Measurements from ENCODE around the gene EHBP1L1.
"Not testable (repeated sequence)": the region's sequence is repeated elsewhere in the genome, so short reads cannot be mapped to it uniquely, and the experiment has no call there.

Gene EHBP1L1

GRCh38 chr11:65637032-65637557 is 61.2 kb downstream of the EHBP1L1 start:
- DNase-seq, result no peak

GRCh38 chr11:65637794-65638419 is 62.1 kb downstream of the EHBP1L1 start, which contains the start of gene SIPA1:
Gene SIPA1 (plus strand): TSS chr11:65638101. CDS start chr11:65640922, 2,821 bp downstream.
- peak; percentile 82 for DNase-seq

GRCh38 chr11:65639228-65639597 is 63.4 kb downstream of the EHBP1L1 start:
- not testable (repeated sequence) for DNase-seq

GRCh38 chr11:65639623-65640482 is 64.0 kb downstream of the EHBP1L1 start:
- no peak for DNase-seq

GRCh38 chr11:65640483-65641296 is 64.8 kb downstream of the EHBP1L1 start:
- no peak for DNase-seq

- DNase-seq, result no peak
These were observed 65.6 kb downstream of the EHBP1L1 start for GRCh38 chr11:65641297-65642013.

Data from fibroblast of upper back skin (primary cell).